SK-N-MC (cell line): Measurements from ENCODE around the gene PMP22.

Experiments
- EZH2 ChIP-seq: fragments of 200-600 bp; sonication (generic); IDR thresholded peaks from one replicate; pipeline ENCODE4 v1.6.1; 2017; ENCODE audit warnings: antibody characterized with exemption
- POLR2AphosphoS5 ChIP-seq: IDR thresholded peaks from 2 replicates; pipeline ENCODE4 v1.6.1; 2012; ENCODE audit warnings: mild to moderate bottlenecking, low read depth, low read length, borderline replicate concordance

DNA sequence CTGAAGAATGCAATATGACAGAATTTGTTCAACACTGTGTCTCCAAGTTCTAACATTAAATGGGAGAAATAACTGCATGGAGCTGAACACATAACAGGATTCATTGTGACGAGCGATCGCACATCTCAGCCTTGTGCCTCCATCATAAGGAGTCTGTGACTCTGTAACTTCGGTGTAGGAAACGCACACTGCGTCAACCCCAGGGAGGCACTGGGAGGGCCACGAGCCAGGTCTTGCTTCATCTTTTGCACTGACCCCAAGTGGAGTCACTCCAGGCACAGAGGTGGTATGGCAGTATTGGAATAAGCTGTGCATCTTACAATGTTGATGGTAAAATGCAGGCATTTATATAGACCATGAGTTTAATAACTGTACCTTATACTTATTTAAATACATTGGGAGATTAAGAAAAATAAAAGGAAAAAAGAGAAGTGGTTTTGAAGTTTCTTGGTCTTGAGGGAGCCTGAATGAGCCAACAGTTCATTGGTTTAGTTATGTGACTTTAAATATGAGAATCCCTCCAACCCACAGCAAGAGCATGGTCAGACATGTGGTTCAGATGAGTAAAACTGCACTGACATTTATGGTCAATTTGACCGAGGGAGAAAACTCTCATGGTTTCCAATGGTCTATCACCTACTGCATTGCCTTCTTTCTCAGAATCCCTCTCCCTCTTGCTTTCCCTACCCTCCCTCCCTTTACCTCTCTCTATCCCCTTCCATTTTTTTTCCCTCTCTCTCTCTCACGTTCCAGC is 5.7 kb upstream of the PMP22 start:
- TF ChIP-seq POLR2AphosphoS5: no peak
- TF ChIP-seq EZH2: no peak
